Measurements from ENCODE around the gene L1CAM. TPM values are rescaled to one million over a fixed set of nuclear protein-coding genes. Genes with fewer than 3 reads are reported as not detected.

Gene L1CAM
- total RNA-seq, 4 donors from 2014 or later, result 5.2 to 7.1 (median 6.1) TPM

GRCh38 chrX:153920546-153920945 is 34.6 kb upstream of the L1CAM start:
- no peak for TF ChIP-seq EP300 (IDR thresholded peaks at IDR 0.05; ENCODE audit: low read depth)
- no peak for TF ChIP-seq CTCF (IDR thresholded peaks at IDR 0.05)
- TF ChIP-seq POLR2A (IDR thresholded peaks at IDR 0.05), result no peak
- no peak for TF ChIP-seq POLR2AphosphoS5 (IDR thresholded peaks at IDR 0.05)
- H3K9me3 ChIP-seq, result no peaks in the 10 kb centered on the region
- 88% methylated on average over 11 of the region's 14 CpGs; no CpG with 5 or more reads in 1 of the 2 donors for WGBS, 2 donors (ENCODE audit: low coverage in 1 of 2)
- H3K27me3 ChIP-seq, result no peaks in the 10 kb centered on the region
- no peak overlapping the region for H3K4me3 ChIP-seq
- intact Hi-C loops (cut with DNase I; ENCODE audit: low total_unique reads) (no loop called here), in situ Hi-C loops (cut with MboI; ENCODE audit: low pct_ligation_motif_present in 1 of 4, low pct_unique_long_range_greater_than_20kb in 1 of 4, low sequenced_read_pairs in 3 of 4) (loop anchor here in 1 of 4 donors (25.0 kb wide), 1 partner anchor 108 kb away; no protein-coding TSS in a partner anchor)
- DNase-seq, result no peak
- H3K4me1 ChIP-seq, result peaks cover 0 to 25% (median 3%) of the 10 kb centered on the region in 4 donors
- no peaks in the 10 kb centered on the region for H3K36me3 ChIP-seq
- no peak overlapping the region for H3K27ac ChIP-seq

- no peaks in the 10 kb centered on the region for H3K27me3 ChIP-seq
- 94% methylated on average over 11 of the region's 13 CpGs; no CpG with 5 or more reads in 1 of the 2 donors for WGBS, 2 donors (ENCODE audit: low coverage in 1 of 2)
- no peak overlapping the region for H3K27ac ChIP-seq
- no peaks in the 10 kb centered on the region for H3K36me3 ChIP-seq
- intact Hi-C loops (cut with DNase I; ENCODE audit: low total_unique reads) (no loop called here), in situ Hi-C loops (cut with MboI; ENCODE audit: low pct_ligation_motif_present in 1 of 4, low pct_unique_long_range_greater_than_20kb in 1 of 4, low sequenced_read_pairs in 3 of 4) (loop anchor here in 1 of 4 donors (25.0 kb wide), 1 partner anchor 107 kb away; no protein-coding TSS in a partner anchor)
- DNase-seq, result no peak
- H3K4me3 ChIP-seq, result no peak overlapping the region
- H3K9me3 ChIP-seq, result no peaks in the 10 kb centered on the region
- TF ChIP-seq CTCF (IDR thresholded peaks at IDR 0.05) (no peak), EP300 (IDR thresholded peaks at IDR 0.05; ENCODE audit: low read depth) (no peak), POLR2AphosphoS5 (IDR thresholded peaks at IDR 0.05) (no peak), POLR2A (IDR thresholded peaks at IDR 0.05) (no peak)
- peaks cover 0 to 25% (median 3%) of the 10 kb centered on the region in 4 donors for H3K4me1 ChIP-seq
These were observed 33.3 kb upstream of the L1CAM start for GRCh38 chrX:153919281-153919680.

GRCh38 chrX:153917869-153918268 is 31.9 kb upstream of the L1CAM start:
- no peak overlapping the region for H3K4me3 ChIP-seq
- H3K27ac ChIP-seq, result no peak overlapping the region
- 92% methylated on average over 6 of the region's 6 CpGs; no CpG with 5 or more reads in 1 of the 2 donors for WGBS, 2 donors (ENCODE audit: low coverage in 1 of 2)

GRCh38 chrX:153913701-153914100 is 27.7 kb upstream of the L1CAM start:
- intact Hi-C loops (cut with DNase I; ENCODE audit: low total_unique reads), result no loop called here
- no peaks in the 10 kb centered on the region for H3K27me3 ChIP-seq
- in situ Hi-C loops (cut with MboI; ENCODE audit: low pct_ligation_motif_present in 1 of 4, low pct_unique_long_range_greater_than_20kb in 1 of 4, low sequenced_read_pairs in 3 of 4), result loop anchor here in 1 of 4 donors (25.0 kb wide), 1 partner anchor 101 kb away; no protein-coding TSS in a partner anchor
- no peak overlapping the region for H3K27ac ChIP-seq
- no peaks in the 10 kb centered on the region for H3K36me3 ChIP-seq
- H3K4me1 ChIP-seq, result no peaks in the 10 kb centered on the region
- no peak for DNase-seq
- no peaks in the 10 kb centered on the region for H3K9me3 ChIP-seq
- TF ChIP-seq POLR2AphosphoS5 (IDR thresholded peaks at IDR 0.05), result no peak
- 87% methylated on average over 17 of the region's 17 CpGs; no CpG with 5 or more reads in 1 of the 2 donors for WGBS, 2 donors (ENCODE audit: low coverage in 1 of 2)
- no peak overlapping the region for H3K4me3 ChIP-seq

More at GRCh38 chrX:153917869-153918268, 31.9 kb upstream of the L1CAM start:
- H3K9me3 ChIP-seq, result no peaks in the 10 kb centered on the region
- H3K27me3 ChIP-seq, result no peaks in the 10 kb centered on the region
- H3K4me1 ChIP-seq, result peaks cover 0 to 19% (median 0%) of the 10 kb centered on the region in 4 donors
- H3K36me3 ChIP-seq, result no peaks in the 10 kb centered on the region
- intact Hi-C loops (cut with DNase I; ENCODE audit: low total_unique reads), result no loop called here
- TF ChIP-seq EP300 (IDR thresholded peaks at IDR 0.05; ENCODE audit: low read depth) (no peak), POLR2A (IDR thresholded peaks at IDR 0.05) (no peak), CTCF (IDR thresholded peaks at IDR 0.05) (no peak), POLR2AphosphoS5 (IDR thresholded peaks at IDR 0.05) (no peak)
- DNase-seq, result no peak
- in situ Hi-C loops (cut with MboI; ENCODE audit: low pct_ligation_motif_present in 1 of 4, low pct_unique_long_range_greater_than_20kb in 1 of 4, low sequenced_read_pairs in 3 of 4), result loop anchor here in 1 of 4 donors (25.0 kb wide), 1 partner anchor 106 kb away; no protein-coding TSS in a partner anchor
